Embryonic facial prominence (tissue), 1 donor: ENCODE measurements around the gene PCDHGB6.
"Not testable (repeated sequence)": the region's sequence is repeated elsewhere in the genome, so short reads cannot be mapped to it uniquely, and the experiment has no call there.

Experiments
- DNase-seq: peaks from one replicate; pipeline ENCODE4 v3.0.0-alpha.2; 2016; ENCODE audit errors: extremely low spot score

The PCDHGB6 gene

DNA sequence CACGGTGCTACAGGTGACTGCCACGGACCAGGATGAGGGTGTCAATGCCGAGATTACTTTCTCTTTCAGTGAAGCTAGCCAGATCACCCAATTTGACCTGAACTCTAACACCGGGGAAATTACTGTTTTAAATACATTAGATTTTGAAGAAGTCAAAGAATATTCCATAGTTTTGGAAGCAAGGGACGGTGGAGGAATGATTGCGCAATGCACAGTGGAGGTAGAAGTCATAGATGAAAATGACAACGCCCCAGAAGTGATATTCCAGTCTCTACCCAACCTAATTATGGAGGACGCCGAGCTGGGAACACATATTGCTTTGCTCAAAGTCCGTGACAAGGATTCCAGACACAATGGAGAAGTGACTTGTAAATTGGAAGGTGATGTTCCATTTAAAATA is 19.2 kb upstream of the PCDHGB6 start:
- DNase-seq, result no peak

DNA sequence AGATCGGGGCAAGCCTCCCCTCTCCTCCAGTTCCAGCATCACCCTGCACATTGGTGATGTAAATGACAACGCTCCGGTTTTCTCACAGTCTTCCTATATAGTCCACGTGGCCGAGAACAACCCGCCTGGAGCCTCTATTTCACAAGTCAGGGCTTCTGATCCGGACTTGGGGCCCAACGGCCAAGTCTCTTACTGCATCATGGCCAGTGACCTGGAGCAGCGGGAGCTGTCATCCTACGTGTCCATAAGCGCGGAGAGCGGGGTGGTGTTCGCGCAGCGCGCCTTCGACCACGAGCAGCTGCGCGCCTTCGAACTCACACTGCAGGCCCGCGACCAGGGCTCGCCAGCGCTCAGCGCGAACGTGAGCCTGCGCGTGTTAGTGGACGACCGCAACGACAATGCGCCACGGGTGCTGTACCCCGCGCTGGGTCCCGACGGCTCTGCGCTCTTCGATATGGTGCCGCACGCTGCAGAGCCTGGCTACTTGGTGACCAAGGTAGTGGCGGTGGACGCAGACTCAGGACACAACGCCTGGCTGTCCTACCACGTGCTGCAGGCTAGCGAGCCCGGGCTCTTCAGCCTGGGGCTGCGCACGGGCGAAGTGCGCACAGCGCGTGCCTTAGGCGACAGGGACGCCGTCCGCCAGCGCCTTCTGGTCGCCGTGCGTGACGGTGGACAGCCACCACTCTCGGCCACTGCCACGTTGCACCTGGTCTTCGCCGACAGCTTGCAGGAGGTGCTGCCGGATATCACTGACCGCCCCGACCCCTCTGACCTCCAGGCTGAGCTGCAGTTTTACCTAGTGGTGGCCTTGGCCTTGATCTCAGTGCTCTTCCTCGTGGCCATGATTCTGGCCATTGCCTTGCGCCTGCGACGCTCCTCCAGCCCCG is 18.4 kb upstream of the PCDHGB6 start:
- no peak for DNase-seq

DNA sequence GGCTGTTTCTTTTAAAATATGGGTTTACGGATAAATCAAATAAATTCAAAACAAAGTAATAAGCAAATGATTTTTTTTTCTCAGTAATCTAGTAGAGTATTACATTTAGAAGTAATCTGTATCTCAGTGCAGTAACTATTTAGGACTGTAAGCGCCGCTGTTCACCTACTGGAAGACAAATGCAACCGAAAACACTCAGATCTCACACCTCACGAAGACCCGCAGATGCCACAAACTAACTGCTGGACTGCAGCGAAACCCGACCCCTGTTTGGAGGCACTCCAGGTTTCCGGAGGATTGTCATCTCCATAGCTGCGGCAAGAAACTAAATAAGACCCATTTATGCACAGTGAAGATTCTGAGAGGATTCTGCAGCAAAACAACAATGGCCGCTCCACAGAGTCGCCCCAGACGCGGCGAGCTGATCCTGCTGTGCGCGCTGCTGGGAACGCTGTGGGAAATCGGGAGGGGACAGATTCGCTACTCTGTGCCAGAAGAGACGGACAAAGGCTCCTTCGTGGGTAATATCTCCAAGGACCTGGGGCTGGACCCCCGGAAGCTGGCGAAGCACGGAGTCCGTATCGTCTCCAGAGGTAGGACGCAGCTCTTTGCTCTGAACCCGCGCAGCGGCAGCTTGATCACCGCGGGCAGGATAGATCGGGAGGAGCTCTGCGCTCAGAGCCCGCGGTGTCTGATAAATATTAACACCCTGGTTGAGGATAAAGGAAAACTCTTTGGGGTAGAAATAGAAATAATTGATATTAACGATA is 15.2 kb upstream of the PCDHGB6 start, which contains the start of gene PCDHGA8:
PCDHGA8 (plus strand) TSS at position 205 of the 770 bp plus-strand sequence; CDS start at position 386, 181 bp downstream.
- DNase-seq, result no peak

DNA sequence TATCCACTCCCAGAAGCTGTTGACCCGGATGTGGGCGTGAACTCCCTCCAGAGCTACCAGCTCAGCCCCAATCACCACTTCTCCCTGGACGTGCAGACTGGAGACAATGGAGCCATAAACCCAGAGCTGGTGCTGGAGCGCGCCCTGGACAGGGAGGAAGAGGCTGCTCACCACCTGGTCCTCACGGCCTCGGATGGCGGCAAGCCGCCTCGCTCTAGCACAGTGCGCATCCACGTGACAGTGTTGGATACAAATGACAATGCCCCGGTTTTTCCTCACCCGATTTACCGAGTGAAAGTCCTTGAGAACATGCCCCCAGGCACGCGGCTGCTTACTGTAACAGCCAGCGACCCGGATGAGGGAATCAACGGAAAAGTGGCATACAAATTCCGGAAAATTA is 14.6 kb upstream of the PCDHGB6 start:
- no peak for DNase-seq

DNA sequence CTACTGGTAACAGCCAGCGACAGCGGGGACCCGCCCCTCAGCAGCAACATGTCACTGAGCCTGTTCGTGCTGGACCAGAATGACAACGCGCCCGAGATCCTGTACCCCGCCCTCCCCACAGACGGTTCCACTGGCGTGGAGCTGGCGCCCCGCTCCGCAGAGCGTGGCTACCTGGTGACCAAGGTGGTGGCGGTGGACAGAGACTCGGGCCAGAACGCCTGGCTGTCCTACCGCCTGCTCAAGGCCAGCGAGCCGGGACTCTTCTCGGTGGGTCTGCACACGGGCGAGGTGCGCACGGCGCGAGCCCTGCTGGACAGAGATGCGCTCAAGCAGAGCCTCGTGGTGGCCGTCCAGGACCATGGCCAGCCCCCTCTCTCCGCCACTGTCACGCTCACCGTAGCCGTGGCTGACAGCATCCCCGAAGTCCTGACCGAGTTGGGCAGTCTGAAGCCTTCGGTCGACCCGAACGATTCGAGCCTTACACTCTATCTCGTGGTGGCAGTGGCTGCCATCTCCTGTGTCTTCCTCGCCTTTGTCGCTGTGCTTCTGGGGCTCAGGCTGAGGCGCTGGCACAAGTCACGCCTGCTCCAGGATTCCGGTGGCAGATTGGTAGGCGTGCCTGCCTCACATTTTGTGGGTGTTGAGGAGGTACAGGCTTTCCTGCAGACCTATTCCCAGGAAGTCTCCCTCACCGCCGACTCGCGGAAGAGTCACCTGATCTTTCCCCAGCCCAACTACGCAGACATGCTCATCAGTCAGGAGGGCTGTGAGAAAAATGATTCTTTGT is 13.2 kb upstream of the PCDHGB6 start:
- not testable (repeated sequence) for DNase-seq

DNA sequence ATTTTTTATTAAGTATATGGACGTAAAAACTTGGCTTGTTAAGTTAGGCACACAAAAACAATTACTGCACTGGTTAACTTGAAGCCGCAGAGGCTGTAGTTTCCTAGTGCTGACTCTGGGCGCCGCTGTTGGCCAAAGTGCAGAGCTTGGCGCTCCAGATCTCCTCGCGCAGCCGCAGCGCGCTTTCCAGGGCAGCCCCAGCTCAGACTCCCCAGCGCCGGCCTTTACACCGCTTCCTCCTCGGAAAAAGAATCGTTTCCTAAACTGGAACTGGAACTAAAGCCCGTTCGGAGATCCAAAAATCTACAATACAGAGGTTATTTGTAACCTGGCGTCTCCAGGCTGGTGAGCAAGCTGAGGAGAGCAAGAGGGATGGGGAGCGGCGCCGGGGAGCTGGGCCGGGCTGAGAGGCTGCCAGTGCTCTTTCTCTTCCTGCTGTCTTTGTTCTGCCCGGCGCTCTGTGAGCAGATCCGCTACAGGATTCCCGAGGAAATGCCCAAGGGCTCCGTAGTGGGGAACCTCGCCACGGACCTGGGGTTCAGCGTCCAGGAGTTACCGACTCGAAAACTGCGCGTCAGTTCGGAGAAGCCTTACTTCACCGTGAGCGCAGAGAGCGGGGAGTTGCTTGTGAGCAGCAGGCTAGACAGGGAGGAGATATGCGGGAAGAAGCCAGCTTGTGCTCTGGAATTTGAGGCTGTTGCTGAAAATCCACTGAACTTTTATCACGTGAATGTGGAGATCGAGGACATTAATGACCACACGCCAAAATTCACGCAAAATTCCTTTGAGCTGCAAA is 9.9 kb upstream of the PCDHGB6 start, which contains the start of gene PCDHGB5:
PCDHGB5 (plus strand) TSS at position 192 of the 796 bp plus-strand sequence; CDS start at position 373, 181 bp downstream.
- not testable (repeated sequence) for DNase-seq

DNA sequence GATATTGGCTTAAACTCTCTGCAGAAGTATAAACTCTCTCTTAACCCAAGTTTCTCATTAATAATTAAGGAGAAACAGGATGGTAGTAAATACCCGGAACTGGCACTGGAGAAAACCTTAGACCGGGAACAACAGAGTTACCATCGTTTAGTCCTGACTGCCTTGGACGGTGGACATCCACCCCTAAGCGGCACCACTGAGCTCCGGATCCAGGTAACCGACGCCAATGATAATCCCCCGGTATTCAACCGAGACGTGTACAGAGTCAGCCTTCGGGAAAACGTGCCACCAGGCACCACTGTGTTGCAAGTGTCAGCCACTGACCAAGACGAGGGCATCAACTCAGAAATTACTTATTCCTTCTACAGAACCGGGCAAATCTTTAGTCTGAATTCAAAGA is 9.2 kb upstream of the PCDHGB6 start:
- no peak for DNase-seq

DNA sequence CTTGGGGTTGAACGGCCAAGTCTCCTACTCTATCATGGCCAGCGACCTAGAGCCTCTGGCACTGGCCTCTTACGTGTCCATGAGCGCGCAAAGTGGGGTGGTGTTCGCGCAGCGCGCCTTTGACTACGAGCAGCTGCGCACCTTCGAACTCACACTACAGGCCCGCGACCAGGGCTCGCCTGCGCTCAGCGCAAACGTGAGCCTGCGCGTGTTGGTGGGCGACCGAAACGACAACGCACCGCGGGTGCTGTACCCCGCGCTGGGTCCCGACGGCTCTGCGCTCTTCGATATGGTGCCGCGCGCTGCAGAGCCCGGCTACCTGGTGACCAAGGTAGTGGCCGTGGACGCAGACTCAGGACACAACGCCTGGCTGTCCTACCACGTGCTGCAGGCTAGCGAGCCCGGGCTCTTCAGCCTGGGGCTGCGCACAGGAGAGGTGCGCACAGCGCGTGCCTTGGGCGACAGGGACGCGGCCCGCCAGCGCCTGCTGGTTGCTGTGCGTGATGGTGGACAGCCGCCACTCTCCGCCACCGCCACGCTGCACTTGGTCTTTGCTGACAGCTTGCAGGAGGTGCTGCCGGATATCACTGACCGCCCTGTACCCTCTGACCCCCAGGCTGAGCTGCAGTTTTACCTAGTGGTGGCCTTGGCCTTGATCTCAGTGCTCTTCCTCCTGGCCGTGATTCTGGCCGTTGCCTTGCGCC is 8.1 kb upstream of the PCDHGB6 start:
- no peak for DNase-seq

DNA sequence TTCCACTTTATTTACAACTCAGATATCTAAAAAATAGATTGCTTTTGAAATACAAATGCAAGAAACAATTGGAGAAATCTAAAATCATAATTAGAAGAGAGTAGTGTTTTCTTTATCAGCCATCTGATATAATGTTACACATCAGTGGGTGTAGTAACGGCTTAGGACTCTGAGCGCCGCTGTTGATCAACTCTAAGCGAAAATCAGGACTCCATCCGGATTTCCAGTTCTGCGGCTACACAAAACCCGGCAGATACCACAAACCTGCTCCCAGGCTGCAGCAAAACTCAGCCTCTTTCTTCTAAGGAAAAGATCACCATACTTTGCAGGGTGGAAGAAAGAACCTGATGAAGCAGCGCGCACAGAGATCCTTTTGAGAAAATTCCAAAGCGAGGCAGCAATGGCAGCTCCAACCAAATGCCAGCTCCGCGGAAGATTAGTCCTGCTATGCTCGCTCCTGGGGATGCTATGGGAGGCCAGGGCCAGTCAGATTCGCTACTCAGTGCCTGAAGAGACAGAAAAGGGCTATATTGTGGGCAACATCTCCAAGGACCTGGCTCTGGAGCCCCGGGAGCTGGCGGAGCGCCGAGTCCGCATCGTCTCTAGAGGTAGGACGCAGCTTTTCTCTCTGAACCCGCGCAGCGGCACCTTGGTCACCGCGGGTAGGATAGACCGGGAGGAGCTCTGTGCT is 5.1 kb upstream of the PCDHGB6 start, which contains the start of gene PCDHGA9:
PCDHGA9 (plus strand) TSS at position 226 of the 691 bp plus-strand sequence; CDS start at position 401, 175 bp downstream.
- no peak for DNase-seq

DNA sequence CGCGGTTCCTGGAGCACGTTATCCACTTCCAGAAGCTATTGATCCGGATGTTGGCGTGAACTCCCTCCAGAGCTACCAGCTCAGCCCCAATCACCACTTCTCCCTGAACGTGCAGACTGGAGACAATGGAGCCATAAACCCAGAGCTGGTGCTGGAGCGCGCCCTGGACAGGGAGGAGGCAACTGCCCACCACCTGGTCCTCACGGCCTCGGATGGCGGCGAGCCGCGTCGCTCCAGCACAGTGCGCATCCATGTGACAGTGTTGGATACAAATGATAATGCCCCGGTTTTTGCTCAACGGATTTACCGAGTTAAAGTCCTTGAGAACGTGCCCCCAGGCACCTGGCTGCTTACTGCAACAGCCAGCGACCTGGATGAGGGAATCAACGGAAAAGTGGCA is 4.4 kb upstream of the PCDHGB6 start:
- DNase-seq, result no peak

DNA sequence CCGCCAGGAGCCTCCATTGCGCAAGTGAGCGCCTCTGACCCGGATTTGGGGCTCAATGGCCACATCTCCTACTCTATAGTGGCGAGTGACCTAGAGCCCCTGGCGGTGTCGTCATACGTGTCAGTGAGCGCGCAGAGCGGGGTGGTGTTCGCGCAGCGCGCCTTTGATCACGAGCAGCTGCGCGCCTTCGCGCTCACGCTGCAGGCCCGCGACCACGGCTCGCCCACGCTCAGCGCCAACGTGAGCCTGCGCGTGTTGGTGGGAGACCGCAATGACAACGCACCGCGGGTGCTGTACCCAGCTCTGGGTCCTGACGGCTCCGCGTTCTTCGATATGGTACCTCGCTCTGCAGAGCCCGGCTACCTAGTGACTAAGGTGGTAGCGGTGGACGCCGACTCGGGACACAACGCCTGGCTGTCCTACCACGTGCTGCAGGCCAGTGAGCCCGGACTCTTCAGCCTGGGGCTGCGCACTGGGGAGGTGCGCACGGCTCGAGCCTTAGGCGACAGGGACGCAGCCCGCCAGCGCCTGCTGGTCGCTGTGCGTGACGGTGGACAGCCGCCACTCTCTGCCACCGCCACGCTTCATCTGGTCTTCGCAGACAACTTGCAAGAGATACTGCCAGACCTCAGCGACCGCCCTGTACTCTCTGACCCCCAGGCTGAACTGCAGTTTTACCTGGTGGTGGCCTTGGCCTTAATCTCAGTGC is 1.9 kb downstream of the PCDHGB6 start:
- no peak for DNase-seq

DNA sequence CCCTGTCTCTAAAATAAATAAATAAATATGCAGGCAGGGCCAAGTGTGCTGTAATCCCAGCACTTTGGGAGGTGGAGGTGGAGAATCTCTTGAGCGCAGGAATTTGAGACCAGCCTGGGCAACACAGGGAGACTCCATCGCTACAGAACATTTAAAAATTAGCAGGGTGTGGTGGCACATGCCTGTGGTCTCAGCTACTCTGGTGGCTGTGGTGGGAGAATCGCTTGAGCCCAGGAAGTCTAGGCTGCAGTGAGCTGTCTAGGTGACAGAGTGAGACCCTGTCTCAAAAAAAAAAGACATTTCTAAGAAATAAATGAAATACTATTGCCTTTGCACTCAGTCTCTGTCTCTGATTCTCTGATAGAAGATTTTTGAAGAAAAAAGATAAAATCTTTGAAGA is 3.8 kb downstream of the PCDHGB6 start:
- no peak for DNase-seq

DNA sequence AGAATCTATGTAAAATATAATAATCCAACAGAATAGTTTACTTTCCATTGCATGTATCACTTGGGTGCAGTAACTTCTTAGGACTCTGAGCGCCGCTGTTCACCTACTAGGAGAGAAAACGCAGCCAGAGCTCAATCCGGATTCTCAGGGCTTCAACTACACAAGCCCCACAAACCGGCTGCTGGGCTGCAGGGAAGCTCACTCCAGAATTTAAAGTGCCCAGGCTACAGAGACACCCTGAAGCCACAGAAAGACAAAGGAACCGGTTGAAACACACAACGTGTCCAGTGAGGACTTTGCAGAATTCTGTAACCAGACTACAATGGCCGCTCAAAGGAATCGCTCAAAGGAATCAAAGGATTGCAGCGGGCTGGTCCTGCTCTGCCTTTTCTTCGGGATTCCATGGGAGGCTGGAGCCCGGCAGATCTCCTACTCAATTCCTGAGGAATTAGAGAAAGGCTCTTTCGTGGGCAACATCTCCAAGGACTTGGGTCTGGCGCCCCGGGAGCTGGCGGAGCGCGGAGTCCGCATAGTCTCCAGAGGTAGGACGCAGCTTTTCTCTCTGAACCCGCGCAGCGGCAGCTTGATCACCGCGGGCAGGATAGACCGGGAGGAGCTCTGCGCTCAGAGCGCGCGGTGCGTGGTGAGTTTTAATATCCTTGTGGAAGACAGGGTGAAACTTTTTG is 5.2 kb downstream of the PCDHGB6 start, which contains the start of gene PCDHGA10:
PCDHGA10 (plus strand) TSS at position 134 of the 686 bp plus-strand sequence; CDS start at position 323, 189 bp downstream.
- DNase-seq, result no peak

DNA sequence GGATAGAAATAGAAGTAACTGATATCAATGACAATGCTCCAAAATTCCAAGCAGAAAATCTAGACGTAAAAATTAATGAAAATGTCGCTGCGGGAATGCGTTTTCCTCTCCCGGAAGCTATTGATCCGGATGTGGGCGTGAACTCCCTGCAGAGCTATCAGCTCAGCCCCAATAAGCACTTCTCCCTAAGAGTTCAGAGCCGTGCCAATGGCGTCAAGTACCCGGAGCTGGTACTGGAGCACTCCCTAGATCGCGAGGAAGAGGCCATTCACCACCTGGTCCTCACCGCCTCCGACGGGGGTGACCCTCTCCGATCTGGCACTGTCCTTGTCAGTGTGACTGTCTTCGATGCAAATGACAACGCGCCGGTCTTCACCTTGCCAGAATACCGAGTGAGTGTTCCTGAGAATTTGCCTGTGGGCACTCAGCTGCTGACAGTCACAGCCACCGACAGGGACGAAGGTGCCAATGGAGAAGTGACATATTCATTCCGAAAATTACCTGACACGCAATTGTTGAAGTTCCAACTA is 5.8 kb downstream of the PCDHGB6 start:
- DNase-seq, result no peak

DNA sequence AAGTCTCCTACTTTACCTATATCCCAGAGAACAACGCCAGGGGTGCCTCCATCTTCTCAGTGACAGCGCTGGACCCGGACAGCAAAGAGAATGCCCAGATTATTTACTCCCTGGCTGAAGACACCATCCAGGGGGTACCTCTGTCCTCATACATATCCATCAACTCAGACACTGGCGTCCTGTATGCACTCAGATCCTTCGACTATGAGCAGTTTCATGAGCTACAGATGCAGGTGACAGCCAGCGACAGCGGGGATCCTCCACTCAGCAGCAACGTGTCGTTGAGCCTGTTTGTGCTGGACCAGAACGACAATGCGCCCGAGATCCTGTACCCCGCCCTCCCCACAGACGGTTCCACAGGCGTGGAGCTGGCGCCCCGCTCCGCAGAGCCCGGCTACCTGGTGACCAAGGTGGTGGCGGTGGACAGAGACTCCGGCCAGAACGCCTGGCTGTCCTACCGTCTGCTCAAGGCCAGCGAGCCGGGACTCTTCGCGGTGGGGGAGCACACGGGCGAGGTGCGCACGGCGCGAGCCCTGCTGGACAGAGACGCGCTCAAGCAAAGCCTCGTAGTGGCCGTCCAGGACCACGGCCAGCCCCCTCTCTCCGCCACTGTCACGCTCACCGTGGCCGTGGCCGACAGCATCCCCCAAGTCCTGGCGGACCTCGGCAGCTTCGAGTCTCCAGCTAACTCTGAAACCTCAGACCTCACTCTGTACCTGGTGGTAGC is 6.9 kb downstream of the PCDHGB6 start:
- not testable (repeated sequence) for DNase-seq

DNA sequence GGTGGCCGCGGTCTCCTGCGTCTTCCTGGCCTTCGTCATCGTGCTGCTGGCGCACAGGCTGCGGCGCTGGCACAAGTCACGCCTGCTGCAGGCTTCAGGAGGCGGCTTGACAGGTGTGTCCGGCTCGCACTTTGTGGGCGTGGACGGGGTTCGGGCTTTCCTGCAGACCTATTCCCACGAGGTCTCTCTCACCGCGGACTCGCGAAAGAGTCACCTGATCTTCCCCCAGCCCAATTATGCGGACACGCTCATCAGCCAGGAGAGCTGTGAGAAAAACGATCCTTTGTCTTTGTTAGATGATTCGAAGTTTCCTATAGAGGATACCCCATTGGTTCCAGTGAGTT is 7.4 kb downstream of the PCDHGB6 start:
- DNase-seq, result not testable (repeated sequence)

DNA sequence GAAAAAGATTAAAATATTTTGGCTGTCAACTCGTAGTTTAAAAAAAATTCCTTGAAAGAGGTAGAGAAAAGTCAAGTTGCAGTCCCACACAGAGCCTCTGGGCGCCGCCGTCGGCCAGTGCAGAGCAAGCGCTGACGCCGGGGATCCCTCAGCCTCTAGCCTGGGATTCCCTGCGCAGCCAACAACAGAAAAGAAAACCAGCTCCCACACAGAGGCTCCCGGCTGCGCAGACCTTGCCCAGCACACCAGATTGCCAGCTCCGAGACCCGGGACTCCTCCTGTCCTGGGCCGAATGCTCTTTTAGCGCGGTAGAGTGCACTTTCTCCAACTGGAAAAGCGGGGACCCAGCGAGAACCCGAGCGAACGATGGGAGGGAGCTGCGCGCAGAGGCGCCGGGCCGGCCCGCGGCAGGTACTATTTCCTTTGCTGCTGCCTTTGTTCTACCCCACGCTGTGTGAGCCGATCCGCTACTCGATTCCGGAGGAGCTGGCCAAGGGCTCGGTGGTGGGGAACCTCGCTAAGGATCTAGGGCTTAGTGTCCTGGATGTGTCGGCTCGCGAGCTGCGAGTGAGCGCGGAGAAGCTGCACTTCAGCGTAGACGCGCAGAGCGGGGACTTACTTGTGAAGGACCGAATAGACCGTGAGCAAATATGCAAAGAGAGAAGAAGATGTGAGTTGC is 9.8 kb downstream of the PCDHGB6 start, which contains the start of gene PCDHGB7:
PCDHGB7 (plus strand) TSS at position 184 of the 679 bp plus-strand sequence; CDS start at position 367, 183 bp downstream.
- not testable (repeated sequence) for DNase-seq
